GM23338 (cell line): ENCODE data around the gene PCK2.

Experiments
- CREB1 ChIP-seq: fragments of 250-450 bp; sonication (Bioruptor Pico); IDR thresholded peaks from 2 replicates; pipeline ENCODE4 v1.5.0; 2020; ENCODE audit warnings: low read depth, mild to moderate bottlenecking, moderate library complexity
- CTCF ChIP-seq, 2 experiments: fragments of 200-600 bp in 1 of 2; sonication (generic) in 1 of 2; conservative IDR thresholded peaks; 2 replicates each; pipeline versions ENCODE4 v1.5.1 to v1.6.1; 2016 to 2017; ENCODE audit warnings: antibody characterized with exemption in 2 of 2, low read depth in 2 of 2, mild to moderate bottlenecking in 2 of 2, moderate library complexity in 1 of 2
- EZH2 ChIP-seq: fragments of 200-600 bp; sonication (generic); IDR thresholded peaks from one replicate; pipeline ENCODE4 v1.8.0; 2017; ENCODE audit warnings: antibody characterized with exemption, mild to moderate bottlenecking, low read depth; ENCODE audit not compliant: unreplicated experiment
- EZH2phosphoT487 ChIP-seq: fragments of 200-600 bp; sonication (generic); IDR thresholded peaks from one replicate; pipeline ENCODE4 v1.8.1; 2018; ENCODE audit warnings: antibody characterized with exemption; ENCODE audit not compliant: unreplicated experiment
- JUNB ChIP-seq: IDR thresholded peaks from one replicate; pipeline ENCODE4 v1.6.1; 2016; ENCODE audit warnings: antibody characterized with exemption; ENCODE audit not compliant: unreplicated experiment
- POLR2AphosphoS5 ChIP-seq: IDR thresholded peaks from 2 replicates; pipeline ENCODE4 v1.6.1; 2016; ENCODE audit warnings: antibody characterized with exemption, low read depth
- REST ChIP-seq: IDR thresholded peaks from one replicate; pipeline ENCODE4 v1.6.1; 2018; ENCODE audit warnings: antibody characterized with exemption; ENCODE audit not compliant: unreplicated experiment
- STAT1 ChIP-seq: IDR thresholded peaks from one replicate; pipeline ENCODE4 v1.6.1; 2016; ENCODE audit warnings: antibody characterized with exemption; ENCODE audit not compliant: unreplicated experiment
- ZNF114 ChIP-seq: fragments of 250-450 bp; sonication (Bioruptor Pico); IDR thresholded peaks from 2 replicates; pipeline ENCODE4 v1.5.0; 2020; ENCODE audit warnings: mild to moderate bottlenecking, moderate library complexity
- ZNF331 ChIP-seq: fragments of 250-450 bp; sonication (Bioruptor Pico); IDR thresholded peaks from 2 replicates; pipeline ENCODE4 v1.5.0; 2020; ENCODE audit warnings: low read depth, mild to moderate bottlenecking, moderate library complexity
- TF ChIP-seq, protein P1 (sequence below): fragments of 250-450 bp; sonication (Bioruptor Pico); IDR thresholded peaks from 2 replicates; pipeline ENCODE4 v1.5.0; 2020; ENCODE audit warnings: mild to moderate bottlenecking, moderate library complexity

GRCh38 chr14:24098229-24098926 lies 4.3 kb downstream of the PCK2 start:
- TF ChIP-seq CTCF (conservative IDR thresholded peaks at IDR 0.05; ENCODE audit: low read depth in 2 of 2) (no peak), POLR2AphosphoS5 (no peak), EZH2 (no peak), EZH2phosphoT487 (no peak), STAT1 (no peak), ZNF114 (CRISPR knock-in tag) (no peak), JUNB (no peak), REST (no peak), CREB1 (no peak), ZNF331 (no peak)
- TF ChIP-seq, protein P1, sequence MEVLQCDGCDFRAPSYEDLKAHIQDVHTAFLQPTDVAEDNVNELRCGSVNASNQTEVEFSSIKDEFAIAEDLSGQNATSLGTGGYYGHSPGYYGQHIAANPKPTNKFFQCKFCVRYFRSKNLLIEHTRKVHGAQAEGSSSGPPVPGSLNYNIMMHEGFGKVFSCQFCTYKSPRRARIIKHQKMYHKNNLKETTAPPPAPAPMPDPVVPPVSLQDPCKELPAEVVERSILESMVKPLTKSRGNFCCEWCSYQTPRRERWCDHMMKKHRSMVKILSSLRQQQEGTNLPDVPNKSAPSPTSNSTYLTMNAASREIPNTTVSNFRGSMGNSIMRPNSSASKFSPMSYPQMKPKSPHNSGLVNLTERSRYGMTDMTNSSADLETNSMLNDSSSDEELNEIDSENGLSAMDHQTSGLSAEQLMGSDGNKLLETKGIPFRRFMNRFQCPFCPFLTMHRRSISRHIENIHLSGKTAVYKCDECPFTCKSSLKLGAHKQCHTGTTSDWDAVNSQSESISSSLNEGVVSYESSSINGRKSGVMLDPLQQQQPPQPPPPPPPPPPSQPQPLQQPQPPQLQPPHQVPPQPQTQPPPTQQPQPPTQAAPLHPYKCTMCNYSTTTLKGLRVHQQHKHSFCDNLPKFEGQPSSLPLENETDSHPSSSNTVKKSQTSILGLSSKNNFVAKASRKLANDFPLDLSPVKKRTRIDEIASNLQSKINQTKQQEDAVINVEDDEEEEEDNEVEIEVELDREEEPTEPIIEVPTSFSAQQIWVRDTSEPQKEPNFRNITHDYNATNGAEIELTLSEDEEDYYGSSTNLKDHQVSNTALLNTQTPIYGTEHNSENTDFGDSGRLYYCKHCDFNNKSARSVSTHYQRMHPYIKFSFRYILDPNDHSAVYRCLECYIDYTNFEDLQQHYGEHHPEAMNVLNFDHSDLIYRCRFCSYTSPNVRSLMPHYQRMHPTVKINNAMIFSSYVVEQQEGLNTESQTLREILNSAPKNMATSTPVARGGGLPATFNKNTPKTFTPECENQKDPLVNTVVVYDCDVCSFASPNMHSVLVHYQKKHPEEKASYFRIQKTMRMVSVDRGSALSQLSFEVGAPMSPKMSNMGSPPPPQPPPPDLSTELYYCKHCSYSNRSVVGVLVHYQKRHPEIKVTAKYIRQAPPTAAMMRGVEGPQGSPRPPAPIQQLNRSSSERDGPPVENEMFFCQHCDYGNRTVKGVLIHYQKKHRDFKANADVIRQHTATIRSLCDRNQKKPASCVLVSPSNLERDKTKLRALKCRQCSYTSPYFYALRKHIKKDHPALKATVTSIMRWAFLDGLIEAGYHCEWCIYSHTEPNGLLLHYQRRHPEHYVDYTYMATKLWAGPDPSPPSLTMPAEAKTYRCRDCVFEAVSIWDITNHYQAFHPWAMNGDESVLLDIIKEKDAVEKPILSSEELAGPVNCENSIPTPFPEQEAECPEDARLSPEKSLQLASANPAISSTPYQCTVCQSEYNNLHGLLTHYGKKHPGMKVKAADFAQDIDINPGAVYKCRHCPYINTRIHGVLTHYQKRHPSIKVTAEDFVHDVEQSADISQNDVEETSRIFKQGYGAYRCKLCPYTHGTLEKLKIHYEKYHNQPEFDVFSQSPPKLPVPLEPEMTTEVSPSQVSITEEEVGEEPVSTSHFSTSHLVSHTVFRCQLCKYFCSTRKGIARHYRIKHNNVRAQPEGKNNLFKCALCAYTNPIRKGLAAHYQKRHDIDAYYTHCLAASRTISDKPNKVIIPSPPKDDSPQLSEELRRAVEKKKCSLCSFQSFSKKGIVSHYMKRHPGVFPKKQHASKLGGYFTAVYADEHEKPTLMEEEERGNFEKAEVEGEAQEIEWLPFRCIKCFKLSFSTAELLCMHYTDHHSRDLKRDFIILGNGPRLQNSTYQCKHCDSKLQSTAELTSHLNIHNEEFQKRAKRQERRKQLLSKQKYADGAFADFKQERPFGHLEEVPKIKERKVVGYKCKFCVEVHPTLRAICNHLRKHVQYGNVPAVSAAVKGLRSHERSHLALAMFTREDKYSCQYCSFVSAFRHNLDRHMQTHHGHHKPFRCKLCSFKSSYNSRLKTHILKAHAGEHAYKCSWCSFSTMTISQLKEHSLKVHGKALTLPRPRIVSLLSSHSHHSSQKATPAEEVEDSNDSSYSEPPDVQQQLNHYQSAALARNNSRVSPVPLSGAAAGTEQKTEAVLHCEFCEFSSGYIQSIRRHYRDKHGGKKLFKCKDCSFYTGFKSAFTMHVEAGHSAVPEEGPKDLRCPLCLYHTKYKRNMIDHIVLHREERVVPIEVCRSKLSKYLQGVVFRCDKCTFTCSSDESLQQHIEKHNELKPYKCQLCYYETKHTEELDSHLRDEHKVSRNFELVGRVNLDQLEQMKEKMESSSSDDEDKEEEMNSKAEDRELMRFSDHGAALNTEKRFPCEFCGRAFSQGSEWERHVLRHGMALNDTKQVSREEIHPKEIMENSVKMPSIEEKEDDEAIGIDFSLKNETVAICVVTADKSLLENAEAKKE = no peak
